ENCODE results near the gene RNF130. TPM values are rescaled to one million over a fixed set of nuclear protein-coding genes. Genes with fewer than 3 reads are reported as not detected.
"Not testable (repeated sequence)": the region's sequence is repeated elsewhere in the genome, so short reads cannot be mapped to it uniquely, and the experiment has no call there.

The RNF130 gene
- total and polyA plus RNA-seq, 2 experiments from 2014 or later = 69.6 to 83.0 TPM

- H3K4me1 ChIP-seq (ENCODE audit: low read depth) = no peaks in the 10 kb centered on the region
- H3K36me3 ChIP-seq = no peaks in the 10 kb centered on the region
- H3K27ac ChIP-seq = no peak overlapping the region
- no peaks in the 10 kb centered on the region for H3K27me3 ChIP-seq
- DNase-seq (ENCODE audit: low read depth in 1 of 2, low spot score in 1 of 2) = no peak
- TF ChIP-seq, protein P1, sequence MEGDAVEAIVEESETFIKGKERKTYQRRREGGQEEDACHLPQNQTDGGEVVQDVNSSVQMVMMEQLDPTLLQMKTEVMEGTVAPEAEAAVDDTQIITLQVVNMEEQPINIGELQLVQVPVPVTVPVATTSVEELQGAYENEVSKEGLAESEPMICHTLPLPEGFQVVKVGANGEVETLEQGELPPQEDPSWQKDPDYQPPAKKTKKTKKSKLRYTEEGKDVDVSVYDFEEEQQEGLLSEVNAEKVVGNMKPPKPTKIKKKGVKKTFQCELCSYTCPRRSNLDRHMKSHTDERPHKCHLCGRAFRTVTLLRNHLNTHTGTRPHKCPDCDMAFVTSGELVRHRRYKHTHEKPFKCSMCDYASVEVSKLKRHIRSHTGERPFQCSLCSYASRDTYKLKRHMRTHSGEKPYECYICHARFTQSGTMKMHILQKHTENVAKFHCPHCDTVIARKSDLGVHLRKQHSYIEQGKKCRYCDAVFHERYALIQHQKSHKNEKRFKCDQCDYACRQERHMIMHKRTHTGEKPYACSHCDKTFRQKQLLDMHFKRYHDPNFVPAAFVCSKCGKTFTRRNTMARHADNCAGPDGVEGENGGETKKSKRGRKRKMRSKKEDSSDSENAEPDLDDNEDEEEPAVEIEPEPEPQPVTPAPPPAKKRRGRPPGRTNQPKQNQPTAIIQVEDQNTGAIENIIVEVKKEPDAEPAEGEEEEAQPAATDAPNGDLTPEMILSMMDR (IDR thresholded peaks at IDR 0.05; ENCODE audit: low read depth, low read length) = no peak
- no peak overlapping the region for H3K4me3 ChIP-seq
- H3K9me3 ChIP-seq (ENCODE audit: low read depth) = no peaks in the 10 kb centered on the region
These were observed 69.8 kb downstream of the RNF130 start for GRCh38 chr5:180001742-180002141.

DNA sequence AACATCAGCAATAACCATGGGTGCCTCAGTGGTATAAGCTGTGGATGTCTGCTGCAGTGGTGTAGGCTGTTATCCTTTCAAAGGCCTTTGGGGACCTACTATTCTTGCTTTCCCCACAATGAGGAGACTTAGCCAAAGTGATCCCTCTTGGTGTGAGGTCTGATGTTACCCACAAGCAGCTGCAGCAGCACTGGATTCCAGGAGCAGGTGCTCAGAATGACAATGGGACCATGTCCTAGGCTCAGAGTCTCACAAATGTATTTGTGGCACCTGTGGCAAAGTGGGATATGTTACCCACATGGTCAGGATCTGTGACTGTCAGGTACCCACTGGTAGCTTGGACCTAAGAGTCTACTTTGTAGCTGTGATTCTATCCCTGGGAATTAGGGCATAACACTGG is 70.4 kb downstream of the RNF130 start:
- Histone ChIP-seq H3K9me3 (ENCODE audit: low read depth) (no peaks in the 10 kb centered on the region), H3K36me3 (no peaks in the 10 kb centered on the region), H3K4me1 (ENCODE audit: low read depth) (no peaks in the 10 kb centered on the region), H3K4me3 (no peak overlapping the region), H3K27me3 (no peaks in the 10 kb centered on the region), H3K27ac (no peak overlapping the region)
- DNase-seq (ENCODE audit: low read depth in 1 of 2, low spot score in 1 of 2) = no peak
- TF ChIP-seq, protein P1 (IDR thresholded peaks at IDR 0.05; ENCODE audit: low read depth, low read length) = no peak

DNA sequence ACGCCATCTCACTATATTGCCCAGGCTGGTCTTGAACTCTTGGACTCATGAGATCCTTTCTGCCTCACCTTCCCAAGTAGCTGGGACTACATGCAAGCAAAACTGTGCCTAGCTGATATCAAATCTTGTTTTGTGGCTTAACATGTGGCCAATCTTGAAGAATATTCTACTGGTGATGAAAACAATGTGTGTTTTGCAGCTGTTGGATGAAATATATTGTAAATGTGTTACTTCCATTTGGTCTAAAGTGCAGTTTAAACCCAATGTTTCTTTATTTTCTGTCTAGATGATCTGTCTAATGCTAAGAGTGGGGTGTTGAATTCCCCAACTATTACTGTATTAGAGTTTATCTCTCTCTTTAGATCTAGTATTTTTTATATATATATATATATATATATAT is 73.1 kb downstream of the RNF130 start:
- TF ChIP-seq, protein P1 (IDR thresholded peaks at IDR 0.05; ENCODE audit: low read depth, low read length) = no peak
- Histone ChIP-seq H3K4me3 (no peak overlapping the region), H3K36me3 (no peaks in the 10 kb centered on the region), H3K9me3 (ENCODE audit: low read depth) (no peaks in the 10 kb centered on the region), H3K27ac (no peak overlapping the region), H3K27me3 (no peaks in the 10 kb centered on the region), H3K4me1 (ENCODE audit: low read depth) (no peaks in the 10 kb centered on the region)
- no peak for DNase-seq (ENCODE audit: low read depth in 1 of 2, low spot score in 1 of 2)

DNA sequence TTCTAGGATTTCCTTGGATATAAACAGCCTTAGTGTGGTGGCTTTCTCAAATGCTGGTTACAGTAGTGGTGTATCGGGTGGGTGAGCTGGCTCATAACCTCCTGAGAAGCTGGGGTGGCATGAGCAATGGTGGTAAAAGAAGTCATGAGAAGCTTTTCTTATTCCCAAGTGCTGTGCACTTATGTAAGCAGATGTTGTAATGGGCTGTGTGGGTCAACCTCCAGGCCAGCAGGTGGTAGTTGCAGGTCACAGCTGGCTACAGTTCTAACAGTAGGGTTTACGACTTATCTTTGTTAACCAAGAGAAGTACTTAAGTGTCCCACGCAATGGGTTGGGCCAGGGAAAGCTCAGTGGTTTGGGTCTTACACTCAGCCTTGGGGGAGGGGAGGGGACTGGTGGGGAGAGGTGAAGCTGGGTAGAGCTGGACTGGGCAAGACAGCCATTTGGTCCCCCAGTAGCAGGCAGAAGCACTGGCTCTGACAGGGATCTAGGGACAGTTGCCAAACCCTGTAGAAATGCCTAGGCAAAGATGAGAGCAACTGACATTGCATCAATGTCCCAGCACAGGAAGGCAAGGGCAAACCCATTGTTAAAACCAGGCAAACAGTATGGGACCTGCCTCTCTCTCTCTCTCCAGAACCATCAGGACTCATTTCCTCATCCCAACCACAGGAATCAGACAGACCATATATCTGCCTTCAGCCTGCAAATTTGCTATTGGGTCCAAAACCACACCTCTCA is 76.8 kb downstream of the RNF130 start:
- Histone ChIP-seq H3K4me3 (no peak overlapping the region), H3K27ac (no peak overlapping the region), H3K4me1 (ENCODE audit: low read depth) (no peaks in the 10 kb centered on the region), H3K27me3 (no peaks in the 10 kb centered on the region), H3K36me3 (no peaks in the 10 kb centered on the region), H3K9me3 (ENCODE audit: low read depth) (no peaks in the 10 kb centered on the region)
- DNase-seq (ENCODE audit: low read depth in 1 of 2, low spot score in 1 of 2) = no peak
- TF ChIP-seq, protein P1 (IDR thresholded peaks at IDR 0.05; ENCODE audit: low read depth, low read length) = no peak

- not testable (repeated sequence) for H3K4me3 ChIP-seq; DNase-seq (ENCODE audit: low read depth in 1 of 2, low spot score in 1 of 2); H3K36me3 ChIP-seq; H3K4me1 ChIP-seq (ENCODE audit: low read depth); H3K27me3 ChIP-seq; H3K9me3 ChIP-seq (ENCODE audit: low read depth); H3K27ac ChIP-seq
These were observed 78.7 kb downstream of the RNF130 start for GRCh38 chr5:179992855-179993254.

DNA sequence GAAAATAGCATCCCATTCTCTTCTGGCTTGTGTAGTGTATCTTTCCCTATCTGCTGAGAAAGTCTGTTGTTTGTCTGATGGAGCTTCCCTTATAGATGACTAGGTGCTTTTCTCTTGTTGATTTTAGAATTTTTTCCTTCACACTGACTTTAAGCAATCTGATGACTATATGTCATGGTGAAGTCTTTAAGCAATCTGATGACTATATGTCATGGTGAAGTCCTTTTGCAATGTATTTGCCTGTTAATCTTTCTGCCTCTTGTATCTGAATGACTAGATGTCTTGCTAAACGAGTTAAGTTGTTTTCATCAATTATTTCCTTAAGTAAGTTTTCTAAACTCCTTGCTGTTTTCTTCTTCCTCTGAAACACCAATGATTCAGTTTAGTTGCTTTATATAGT is 80.5 kb downstream of the RNF130 start:
- Histone ChIP-seq H3K4me3 (no peak overlapping the region), H3K36me3 (no peaks in the 10 kb centered on the region), H3K4me1 (ENCODE audit: low read depth) (no peaks in the 10 kb centered on the region), H3K27me3 (no peaks in the 10 kb centered on the region), H3K9me3 (ENCODE audit: low read depth) (no peaks in the 10 kb centered on the region), H3K27ac (no peak overlapping the region)
- DNase-seq (ENCODE audit: low read depth in 1 of 2, low spot score in 1 of 2) = no peak
- TF ChIP-seq, protein P1 (IDR thresholded peaks at IDR 0.05; ENCODE audit: low read depth, low read length) = no peak

- not testable (repeated sequence) for H3K4me1 ChIP-seq (ENCODE audit: low read depth); DNase-seq (ENCODE audit: low read depth in 1 of 2, low spot score in 1 of 2)
These were observed 81.0 kb downstream of the RNF130 start for GRCh38 chr5:179990525-179990924.

More at GRCh38 chr5:179990525-179990924, 81.0 kb downstream of the RNF130 start:
- not testable (repeated sequence) for H3K27me3 ChIP-seq; H3K36me3 ChIP-seq; H3K27ac ChIP-seq; H3K4me3 ChIP-seq; H3K9me3 ChIP-seq (ENCODE audit: low read depth)
